ENCODE measurements around the gene RNF213. TPM values are rescaled to one million over a fixed set of nuclear protein-coding genes. Genes with fewer than 3 reads are reported as not detected.

RNF213 gene
- total and polyA plus RNA-seq, 2 donors (not counting 1 experiment from before 2014, with no cell fraction given): 36.8 to 245 TPM

- Histone ChIP-seq H3K79me2 (ENCODE audit: control insufficient read depth, insufficient read depth, low read length) (no peaks in the 10 kb centered on the region), H3K36me3 (ENCODE audit: control insufficient read depth, insufficient read depth, low read length) (peaks cover 43% of the 10 kb centered on the region), H3K9ac (ENCODE audit: insufficient read depth, low read length) (no peak overlapping the region), H3K27ac (ENCODE audit: insufficient read depth, low read length) (peak overlapping the region; percentile 45), H3K4me1 (ENCODE audit: control insufficient read depth, extremely low read depth, insufficient read depth, low read length) (peaks cover 12% of the 10 kb centered on the region), H3K4me2 (ENCODE audit: extremely low read depth, insufficient read depth, low read length) (peak overlapping the region; percentile 58), H3K9me3 (ENCODE audit: control insufficient read depth, insufficient read depth, low read depth, low read length) (no peaks in the 10 kb centered on the region), H3K27me3 (ENCODE audit: control insufficient read depth, insufficient read depth, low read length) (no peaks in the 10 kb centered on the region), H2AFZ (ENCODE audit: low read length) (no peak overlapping the region), H3K4me3 (replicated peaks in 1 of 4; ENCODE audit: control extremely low read depth in 1 of 4, insufficient read depth in 1 of 4, low read depth in 3 of 4, low read length in 4 of 4) (no peak overlapping the region), H4K20me1 (ENCODE audit: control insufficient read depth, extremely low read depth, insufficient read depth, low read length) (no peaks in the 10 kb centered on the region)
- TF ChIP-seq CTCF (conservative IDR thresholded peaks at IDR 0.05 in 1 of 2, IDR thresholded peaks at IDR 0.05 in 1 of 2; ENCODE audit: low read depth in 1 of 2, low read length in 2 of 2) (no peak), EZH2 (IDR thresholded peaks at IDR 0.05; ENCODE audit: low read length, missing control alignments) (no peak)
- DNase-seq (ENCODE audit: low read depth in 2 of 2): peak; percentile 49 to 83
Observed at GRCh38 chr17:80362428-80363119, 101.9 kb downstream of the RNF213 start.

- H3K4me1 ChIP-seq (ENCODE audit: control insufficient read depth, extremely low read depth, insufficient read depth, low read length): peaks cover 12% of the 10 kb centered on the region
- H3K4me3 ChIP-seq (replicated peaks in 1 of 4; ENCODE audit: control extremely low read depth in 1 of 4, insufficient read depth in 1 of 4, low read depth in 3 of 4, low read length in 4 of 4): no peak overlapping the region
- H2AFZ ChIP-seq (ENCODE audit: low read length): no peak overlapping the region
- H3K79me2 ChIP-seq (ENCODE audit: control insufficient read depth, insufficient read depth, low read length): no peaks in the 10 kb centered on the region
- peaks cover 46% of the 10 kb centered on the region for H3K36me3 ChIP-seq (ENCODE audit: control insufficient read depth, insufficient read depth, low read length)
- H3K9me3 ChIP-seq (ENCODE audit: control insufficient read depth, insufficient read depth, low read depth, low read length): no peaks in the 10 kb centered on the region
- no peak overlapping the region for H3K9ac ChIP-seq (ENCODE audit: insufficient read depth, low read length)
- peak overlapping the region; percentile 26 for H3K27ac ChIP-seq (ENCODE audit: insufficient read depth, low read length)
- no peak for TF ChIP-seq EZH2 (IDR thresholded peaks at IDR 0.05; ENCODE audit: low read length, missing control alignments)
- no peak for TF ChIP-seq CTCF (conservative IDR thresholded peaks at IDR 0.05 in 1 of 2, IDR thresholded peaks at IDR 0.05 in 1 of 2; ENCODE audit: low read depth in 1 of 2, low read length in 2 of 2)
- H3K27me3 ChIP-seq (ENCODE audit: control insufficient read depth, insufficient read depth, low read length): no peaks in the 10 kb centered on the region
- DNase-seq (ENCODE audit: low read depth in 2 of 2): peak in 1 of 2 donors; percentile 8
- H4K20me1 ChIP-seq (ENCODE audit: control insufficient read depth, extremely low read depth, insufficient read depth, low read length): no peaks in the 10 kb centered on the region
- H3K4me2 ChIP-seq (ENCODE audit: extremely low read depth, insufficient read depth, low read length): peak overlapping the region; percentile 54
Observed at GRCh38 chr17:80363120-80363515, 102.5 kb downstream of the RNF213 start.

GRCh38 chr17:80363518-80364090 is 103.0 kb downstream of the RNF213 start:
- Histone ChIP-seq H3K4me1 (ENCODE audit: control insufficient read depth, extremely low read depth, insufficient read depth, low read length) (peaks cover 12% of the 10 kb centered on the region), H3K79me2 (ENCODE audit: control insufficient read depth, insufficient read depth, low read length) (no peaks in the 10 kb centered on the region), H2AFZ (ENCODE audit: low read length) (no peak overlapping the region), H3K27me3 (ENCODE audit: control insufficient read depth, insufficient read depth, low read length) (no peaks in the 10 kb centered on the region), H3K4me2 (ENCODE audit: extremely low read depth, insufficient read depth, low read length) (peak overlapping the region; percentile 54), H3K9ac (ENCODE audit: insufficient read depth, low read length) (no peak overlapping the region), H4K20me1 (ENCODE audit: control insufficient read depth, extremely low read depth, insufficient read depth, low read length) (no peaks in the 10 kb centered on the region), H3K36me3 (ENCODE audit: control insufficient read depth, insufficient read depth, low read length) (peaks cover 42% of the 10 kb centered on the region), H3K4me3 (replicated peaks in 1 of 4; ENCODE audit: control extremely low read depth in 1 of 4, insufficient read depth in 1 of 4, low read depth in 3 of 4, low read length in 4 of 4) (no peak overlapping the region), H3K9me3 (ENCODE audit: control insufficient read depth, insufficient read depth, low read depth, low read length) (no peaks in the 10 kb centered on the region), H3K27ac (ENCODE audit: insufficient read depth, low read length) (peak overlapping the region; percentile 26)
- TF ChIP-seq EZH2 (IDR thresholded peaks at IDR 0.05; ENCODE audit: low read length, missing control alignments) (no peak), CTCF (conservative IDR thresholded peaks at IDR 0.05 in 1 of 2, IDR thresholded peaks at IDR 0.05 in 1 of 2; ENCODE audit: low read depth in 1 of 2, low read length in 2 of 2) (no peak)
- DNase-seq (ENCODE audit: low read depth in 2 of 2): no peak

Data from fibroblast of lung (primary cell).